GM21786 (cell line): ENCODE data around the gene PSMD11.
"Not testable (repeated sequence)": the region's sequence is repeated elsewhere in the genome, so short reads cannot be mapped to it uniquely, and the experiment has no call there.

Experiments used
- ATAC-seq: cut with Tn5 transposase; IDR thresholded peaks from one replicate; pipeline ENCODE4 v1.9.1; 2021; ENCODE audit not compliant: unreplicated experiment

The PSMD11 gene

DNA sequence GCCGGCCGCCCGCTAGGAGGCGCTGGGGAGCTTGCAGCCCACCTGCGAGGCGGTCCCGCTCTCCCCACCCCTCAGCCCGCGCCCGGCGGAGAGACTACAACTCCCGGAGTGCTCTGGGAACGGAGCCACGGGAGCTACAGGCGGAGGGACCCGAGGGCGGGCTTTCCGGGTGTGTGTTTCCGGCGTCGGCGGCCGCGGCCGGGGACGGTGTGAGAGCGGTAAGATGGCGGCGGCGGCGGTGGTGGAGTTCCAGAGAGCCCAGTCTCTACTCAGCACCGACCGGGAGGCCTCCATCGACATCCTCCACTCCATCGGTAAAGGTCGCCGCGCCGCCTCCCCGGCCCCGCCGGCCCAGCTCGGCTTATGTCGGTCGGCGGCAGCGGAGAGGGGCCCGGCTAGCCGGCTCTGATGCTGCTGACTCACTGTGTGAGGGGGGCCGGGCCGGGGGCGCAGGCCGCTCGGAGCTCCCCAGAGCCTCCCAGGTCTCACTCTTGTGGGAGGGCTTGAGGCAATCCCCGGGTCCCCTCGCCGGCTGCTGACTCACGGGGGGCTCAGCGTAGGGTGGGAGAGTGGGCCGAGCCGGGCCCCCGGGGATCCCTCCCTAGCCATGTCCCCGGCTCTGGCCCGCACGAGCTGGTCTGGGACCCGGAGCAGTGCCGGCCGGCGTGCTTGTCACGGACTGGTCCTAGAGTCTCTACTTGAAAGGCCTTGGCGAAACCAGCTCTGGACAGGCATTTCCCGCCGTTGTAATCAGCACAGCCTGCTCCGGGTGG, at the start of gene PSMD11:
Gene PSMD11 (plus strand): TSS at position 210 of the 773 bp plus-strand sequence. CDS start 14 bp downstream, at position 224.
- ATAC-seq, result peak; percentile 93

DNA sequence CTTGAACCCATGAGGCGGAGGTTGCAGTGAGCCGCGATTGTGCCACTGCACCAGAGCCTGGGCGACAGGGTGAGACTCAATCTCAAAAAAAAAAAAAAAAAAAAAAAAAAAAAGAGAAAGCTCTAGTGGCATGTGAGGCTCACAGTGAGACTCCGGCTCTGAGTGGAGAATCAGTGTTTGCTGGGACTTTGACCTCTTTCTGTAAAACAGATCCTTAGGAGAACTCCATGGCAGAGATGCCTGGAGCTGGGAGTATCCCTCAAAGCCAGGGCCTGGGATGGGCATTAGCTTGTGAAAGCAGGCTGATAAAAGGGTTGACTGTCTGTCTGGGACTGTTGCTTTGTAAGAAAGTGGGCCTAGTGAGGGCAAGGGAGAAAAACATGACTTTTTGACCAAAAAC, 48.0 kb upstream of the PSMD11 start:
- no peak for ATAC-seq

DNA sequence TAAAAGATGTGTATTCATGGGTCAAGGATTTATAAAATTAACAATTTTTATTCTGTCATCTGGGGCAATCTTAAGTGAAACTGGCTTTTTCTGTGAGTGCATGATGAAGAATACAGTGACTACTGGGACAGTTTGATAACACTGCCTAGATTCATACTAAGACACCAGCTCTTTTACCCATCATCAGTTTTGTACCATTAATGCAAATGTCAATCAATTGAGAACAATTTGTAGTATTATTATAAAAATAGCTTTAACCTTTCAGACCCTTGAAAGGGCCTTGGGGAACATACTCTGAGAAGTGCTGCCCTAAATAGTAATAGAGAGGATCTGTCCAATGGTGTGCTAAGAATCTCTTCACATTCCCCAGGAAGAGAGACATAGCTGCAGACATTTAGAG, 45.4 kb upstream of the PSMD11 start:
- ATAC-seq, result no peak

DNA sequence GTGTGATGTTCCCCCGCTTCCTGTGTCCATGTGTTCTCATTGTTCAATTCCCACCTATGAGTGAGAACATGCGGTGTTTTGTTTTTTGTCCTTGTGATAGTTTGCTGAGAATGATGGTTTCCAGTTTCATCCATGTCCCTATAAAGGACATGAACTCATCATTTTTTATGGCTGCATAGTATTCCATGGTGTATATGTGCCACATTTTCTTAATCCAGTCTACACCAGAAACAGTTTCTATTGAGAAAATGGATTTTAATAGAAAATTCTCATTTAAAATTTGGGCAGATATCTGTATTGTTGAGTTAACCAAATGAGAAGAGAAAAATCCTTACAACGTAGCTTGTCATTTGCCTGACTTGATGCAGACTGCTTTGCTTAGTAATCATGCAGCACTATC, 34.2 kb upstream of the PSMD11 start:
- ATAC-seq, result not testable (repeated sequence)

DNA sequence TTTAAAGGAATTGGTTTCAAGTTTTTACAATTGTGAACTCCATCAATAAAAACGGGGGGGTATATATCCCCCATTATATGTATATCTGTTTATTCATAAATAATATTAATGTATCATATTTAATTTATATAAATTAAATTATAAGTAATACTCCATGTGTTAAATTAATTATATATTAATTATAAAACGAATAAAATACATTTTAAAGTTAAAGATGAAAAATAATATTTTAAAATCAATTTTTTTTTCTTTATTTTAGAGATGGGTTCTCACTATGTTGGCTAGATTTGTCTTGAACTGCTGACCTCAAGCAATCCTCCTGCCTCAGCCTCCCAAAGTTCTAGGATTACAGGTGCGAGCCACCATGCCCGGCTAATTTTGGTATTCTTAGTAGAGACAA, 17.4 kb upstream of the PSMD11 start:
- ATAC-seq, result no peak

DNA sequence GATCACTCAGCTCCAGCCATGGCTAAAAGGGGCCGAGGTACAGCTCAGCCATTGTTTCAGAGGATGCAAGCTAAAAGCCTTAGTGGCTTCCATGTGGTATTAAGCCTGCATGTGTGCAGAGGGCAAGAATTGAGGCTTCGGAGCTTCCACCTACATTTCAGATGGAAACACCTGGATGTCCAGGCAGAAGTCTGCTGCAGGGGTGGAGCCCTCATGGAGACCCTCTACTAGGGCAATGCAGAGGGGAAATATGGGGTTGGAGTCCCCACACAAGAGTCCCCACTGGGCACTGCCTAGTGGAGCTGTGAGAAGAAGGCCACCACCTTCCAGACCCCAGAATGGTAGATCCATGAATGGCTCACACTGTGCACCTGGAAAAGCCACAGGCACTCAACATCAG, 14.7 kb upstream of the PSMD11 start:
- ATAC-seq, result no peak

DNA sequence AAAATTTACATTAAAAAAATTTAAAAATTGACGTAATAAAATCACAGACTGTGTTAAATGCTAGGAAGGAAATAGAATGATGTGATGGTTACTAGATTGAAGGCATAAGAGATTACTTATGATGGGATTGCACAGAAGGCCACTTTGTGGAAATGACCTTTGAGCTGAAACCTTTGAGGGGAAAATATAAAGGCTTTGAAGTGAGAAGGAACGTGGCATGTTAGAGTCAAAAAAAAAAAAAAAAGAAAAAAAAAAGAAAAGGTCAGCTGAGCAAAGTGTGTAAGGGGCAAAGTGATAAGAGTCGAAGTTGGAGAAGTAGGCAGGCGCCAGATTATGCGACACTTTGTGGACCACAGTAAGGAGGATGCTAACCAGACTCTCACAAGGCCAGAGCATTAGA, 3.6 kb upstream of the PSMD11 start:
- no peak for ATAC-seq

DNA sequence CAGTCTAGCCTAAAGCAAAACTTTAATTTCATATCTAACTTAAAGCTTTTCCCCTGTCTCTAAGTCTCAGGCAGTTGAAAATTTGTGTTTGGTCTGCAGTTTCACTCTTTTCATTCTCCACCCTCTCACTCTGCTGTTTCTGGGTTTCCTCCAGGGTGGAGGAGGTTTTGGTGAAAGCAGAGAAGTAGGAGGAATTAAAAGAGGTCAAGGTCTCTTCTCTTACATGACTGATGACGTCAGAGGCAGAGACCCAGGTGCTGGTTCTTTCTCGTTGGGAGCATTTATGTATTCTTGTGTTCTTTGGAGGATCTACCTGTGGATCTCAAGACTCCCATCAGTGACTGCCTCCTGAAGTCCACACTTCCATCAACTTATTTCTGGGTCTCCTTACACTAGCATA, 2.4 kb upstream of the PSMD11 start:
- no peak for ATAC-seq

DNA sequence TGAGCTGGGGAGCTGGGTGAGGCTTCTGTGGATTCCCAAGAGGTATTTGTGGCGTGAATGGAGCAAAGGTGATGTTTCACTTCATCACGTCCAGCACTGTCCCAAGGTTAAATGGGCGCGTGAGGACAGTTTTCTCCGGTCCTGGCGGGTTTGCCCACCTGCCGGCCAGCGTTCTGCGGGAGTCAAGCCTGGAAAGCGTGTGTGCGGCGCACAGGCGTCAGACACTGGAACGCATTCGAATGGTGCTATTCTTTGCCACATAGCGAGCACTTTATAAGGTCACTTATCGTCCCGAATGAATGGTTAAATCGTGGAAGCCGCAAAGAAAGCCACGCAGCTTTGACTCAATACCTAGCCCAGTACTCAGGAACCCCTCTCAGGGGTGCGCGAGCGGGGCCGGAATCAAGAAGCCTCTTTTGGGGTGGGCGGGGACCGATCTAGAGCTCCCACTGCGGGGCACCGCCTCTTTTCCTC, 446 bp upstream of the PSMD11 start:
- no peak for ATAC-seq

DNA sequence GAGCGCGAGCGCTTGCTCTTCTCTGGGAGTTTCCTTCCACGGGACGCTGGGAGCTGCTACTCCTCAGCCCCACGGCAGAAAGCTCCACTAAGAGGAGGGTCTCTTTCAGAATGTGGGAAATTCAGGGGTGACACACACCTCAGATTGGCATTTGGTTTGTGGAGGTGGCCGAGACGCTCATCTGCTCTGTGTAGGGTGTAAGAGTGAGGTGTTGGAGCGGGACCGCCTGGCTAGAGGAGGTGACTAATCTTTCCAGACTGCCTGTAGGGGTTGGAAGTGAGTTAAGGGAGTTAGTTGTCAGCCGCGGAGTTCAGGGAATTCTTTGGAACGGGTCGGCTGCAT, 735 bp downstream of the PSMD11 start:
- peak; percentile 15 for ATAC-seq

DNA sequence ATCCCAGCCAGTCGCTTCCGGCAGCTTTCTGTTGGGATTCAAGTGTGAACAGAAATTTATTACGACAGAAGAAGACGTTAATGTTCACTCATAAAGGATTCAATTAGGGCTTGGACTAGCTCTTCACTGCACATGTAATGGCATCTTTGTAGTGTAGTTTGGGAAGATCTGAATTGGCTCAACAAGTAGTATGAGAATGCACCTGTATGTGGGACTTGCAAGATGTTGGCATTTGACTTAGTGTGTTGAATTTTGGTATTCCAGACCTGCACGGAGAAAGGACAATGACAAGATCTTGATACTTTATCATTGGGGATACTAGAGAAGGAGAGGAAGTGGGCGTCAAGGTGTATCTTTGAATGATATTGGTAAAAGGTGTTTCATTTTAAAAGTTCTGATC, 1.2 kb downstream of the PSMD11 start:
- no peak for ATAC-seq

DNA sequence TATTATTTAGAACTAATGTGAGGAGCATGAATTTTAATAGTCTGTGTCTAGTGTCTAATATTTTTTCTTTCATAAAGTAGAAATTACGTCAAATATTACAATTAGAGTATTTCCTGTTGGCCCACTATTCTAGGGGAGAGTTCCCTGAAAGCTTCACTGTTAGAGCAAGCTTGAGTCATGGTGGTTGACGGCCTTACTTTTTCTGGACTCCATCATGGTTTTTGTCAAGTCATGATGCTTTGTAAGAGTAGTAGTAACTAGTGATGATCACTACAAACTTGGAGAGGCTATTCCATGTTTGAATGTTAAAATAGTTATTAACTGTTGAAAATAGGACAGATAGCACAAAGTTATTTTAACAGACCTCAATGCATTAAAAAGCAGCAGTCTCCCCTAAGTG, 1.7 kb downstream of the PSMD11 start:
- no peak for ATAC-seq

DNA sequence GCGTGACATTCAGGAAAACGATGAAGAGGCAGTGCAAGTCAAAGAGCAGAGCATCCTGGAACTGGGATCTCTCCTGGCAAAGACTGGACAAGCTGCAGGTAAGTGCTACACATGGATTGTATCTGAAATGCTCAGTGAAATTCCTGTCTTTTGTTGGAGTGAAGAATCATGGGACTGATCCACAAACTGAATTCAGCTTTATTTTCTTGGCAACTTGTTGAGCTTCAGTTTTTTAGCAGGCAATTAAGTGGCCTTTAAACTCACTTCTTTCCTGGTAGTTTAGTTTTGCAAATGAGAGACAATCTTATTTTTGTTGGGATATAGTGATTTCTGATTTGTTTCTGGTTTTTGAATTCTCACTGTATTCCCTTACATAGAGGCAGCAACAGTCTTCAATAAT, 2.6 kb downstream of the PSMD11 start:
- no peak for ATAC-seq

DNA sequence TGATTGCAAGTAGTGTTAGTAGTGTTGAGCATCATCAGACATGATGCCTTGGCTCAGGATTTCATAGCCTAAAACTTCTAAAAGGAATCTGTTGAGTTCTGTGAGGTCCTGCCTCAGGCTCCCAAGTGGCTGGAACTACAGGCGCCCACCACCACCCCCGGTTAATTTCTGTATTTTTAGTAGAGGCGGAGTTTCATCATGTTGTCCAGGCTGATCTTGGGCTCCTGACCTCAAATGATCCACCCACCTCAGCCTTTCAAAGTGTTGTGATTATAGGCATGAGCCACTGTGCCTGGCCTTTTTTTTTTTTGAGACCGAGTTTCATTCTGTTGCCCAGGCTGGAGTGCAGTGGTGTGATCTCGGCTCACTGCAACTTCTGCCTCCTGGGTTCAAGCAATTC, 5.7 kb downstream of the PSMD11 start:
- ATAC-seq, result no peak

DNA sequence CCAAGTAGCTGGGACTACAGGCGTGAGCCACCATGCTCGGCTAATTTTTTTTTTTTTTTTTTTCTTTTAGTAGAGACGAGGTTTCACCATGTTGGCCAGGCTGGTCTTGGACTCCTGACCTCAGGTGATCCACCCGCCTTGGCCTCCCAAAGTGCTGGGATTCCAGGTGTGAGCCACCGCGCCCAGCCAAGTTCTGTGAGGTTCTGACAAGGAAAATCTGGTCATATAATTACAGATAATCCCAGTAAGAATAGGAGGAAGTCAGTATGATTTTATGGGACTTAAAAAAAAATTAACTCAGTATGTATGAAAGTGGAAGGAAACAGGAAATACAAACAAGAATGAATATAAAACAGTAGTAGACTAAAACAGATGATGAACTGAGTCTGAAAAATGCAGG, 6.1 kb downstream of the PSMD11 start:
- not testable (repeated sequence) for ATAC-seq

DNA sequence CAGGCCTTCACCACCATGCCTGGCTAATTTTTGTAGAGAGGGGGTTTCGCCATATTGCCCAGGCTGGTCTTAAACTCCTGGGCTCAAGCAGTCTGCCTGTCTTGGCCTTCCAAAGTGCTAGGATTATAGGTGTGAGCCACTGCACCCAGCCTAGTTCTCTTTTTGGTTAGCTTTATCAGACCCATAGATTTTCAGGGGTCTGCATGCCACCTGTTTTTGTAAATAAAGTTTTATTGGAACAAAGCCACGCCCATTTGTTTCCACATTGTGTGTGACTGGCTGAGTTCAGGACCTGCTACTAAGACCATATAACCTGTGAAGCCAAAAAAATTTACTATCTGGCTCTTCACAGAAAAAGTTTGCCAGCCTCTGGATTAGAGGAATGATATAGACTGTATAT, 7.6 kb downstream of the PSMD11 start:
- no peak for ATAC-seq

DNA sequence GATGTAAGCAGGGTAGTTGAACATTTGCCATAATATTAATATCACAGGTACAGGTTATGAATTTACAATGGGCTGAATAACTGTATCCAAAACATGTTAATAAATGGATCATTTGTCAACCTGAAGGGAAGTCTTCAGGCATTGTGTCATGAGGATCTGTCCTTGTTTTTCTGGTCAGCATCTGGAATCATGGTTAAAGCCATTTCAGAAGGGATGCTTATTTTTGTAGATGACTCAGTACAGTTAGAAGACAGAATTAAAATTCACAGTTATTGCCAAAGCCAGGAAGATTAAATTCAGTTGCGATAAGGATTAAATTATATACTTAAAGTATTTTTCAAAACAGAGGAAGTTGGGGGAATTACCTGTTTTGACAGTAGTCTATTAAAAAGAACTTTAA, 8.0 kb downstream of the PSMD11 start:
- no peak for ATAC-seq

DNA sequence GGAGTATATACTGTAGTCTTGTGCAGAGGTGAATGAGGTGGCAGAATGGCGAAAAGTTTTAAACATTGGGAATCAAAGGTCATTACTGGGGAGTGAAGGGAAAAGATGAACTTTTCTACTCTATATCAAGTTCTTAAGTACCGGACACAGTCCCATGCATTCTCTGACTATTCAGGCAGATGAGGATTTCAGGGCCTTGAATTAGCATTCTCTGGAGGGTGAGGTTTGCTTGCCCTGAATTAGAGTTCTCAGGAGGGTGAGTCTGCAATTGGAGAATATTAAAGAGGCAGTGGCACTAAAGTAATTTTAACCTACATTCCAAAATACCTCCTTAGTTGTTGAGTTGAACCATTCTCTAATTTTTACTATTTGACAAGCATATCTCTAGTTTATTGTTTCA, 9.1 kb downstream of the PSMD11 start:
- no peak for ATAC-seq

DNA sequence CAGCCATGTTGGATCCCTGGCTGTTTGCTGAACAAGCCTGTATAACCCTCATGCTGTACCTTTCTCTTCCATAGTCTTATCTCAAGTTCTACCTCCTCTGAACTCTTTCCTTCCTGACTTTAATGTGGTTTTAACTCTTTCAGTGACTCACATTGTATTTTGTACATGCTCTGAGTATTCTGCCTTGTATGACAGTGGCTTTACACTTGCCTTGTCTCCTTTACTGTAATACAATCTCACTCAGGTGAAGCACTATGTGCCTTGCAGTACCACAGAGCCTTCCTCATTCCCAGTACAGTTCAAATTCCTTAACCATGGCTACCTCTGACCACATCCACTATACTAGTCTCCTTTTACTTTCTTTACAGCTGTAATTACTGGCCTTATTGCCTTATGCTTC, 14.1 kb downstream of the PSMD11 start:
- no peak for ATAC-seq

DNA sequence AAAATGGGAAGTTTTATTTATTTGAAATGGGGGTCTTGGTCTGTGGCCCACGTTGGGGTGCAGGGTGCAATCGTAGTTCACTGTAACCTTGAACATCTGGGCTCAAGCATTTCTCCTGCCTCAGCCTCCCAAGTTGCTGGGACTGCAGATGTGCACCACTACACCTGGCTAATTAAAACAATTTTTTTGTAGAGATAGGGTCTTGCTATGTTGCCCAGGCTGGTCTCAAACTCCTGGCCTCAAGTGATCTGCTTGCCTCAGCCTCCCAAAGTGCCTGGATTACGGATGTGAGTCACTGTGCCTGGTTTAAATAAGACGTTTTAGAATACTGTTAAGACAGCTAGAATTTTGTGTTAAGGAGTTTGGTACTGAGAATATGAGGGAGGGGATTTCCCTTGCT, 15.7 kb downstream of the PSMD11 start:
- ATAC-seq, result no peak

DNA sequence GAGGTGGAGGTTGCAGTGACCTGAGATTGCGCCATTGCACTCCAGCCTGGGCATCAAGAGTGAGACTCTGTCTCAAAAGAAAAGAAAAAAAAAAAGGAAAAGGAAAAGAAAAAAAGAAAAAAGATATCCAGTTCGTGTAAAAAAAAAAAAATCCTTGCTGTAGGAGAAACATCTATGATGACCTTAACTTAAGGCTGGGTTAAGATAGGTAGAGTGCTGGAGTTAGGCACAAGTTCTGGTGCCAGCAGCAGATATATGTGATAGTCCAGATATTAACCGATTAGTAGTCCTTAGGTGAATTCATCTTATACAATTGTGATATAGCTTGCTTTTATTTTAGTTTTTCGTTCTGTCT, 17.2 kb downstream of the PSMD11 start:
- no peak for ATAC-seq

DNA sequence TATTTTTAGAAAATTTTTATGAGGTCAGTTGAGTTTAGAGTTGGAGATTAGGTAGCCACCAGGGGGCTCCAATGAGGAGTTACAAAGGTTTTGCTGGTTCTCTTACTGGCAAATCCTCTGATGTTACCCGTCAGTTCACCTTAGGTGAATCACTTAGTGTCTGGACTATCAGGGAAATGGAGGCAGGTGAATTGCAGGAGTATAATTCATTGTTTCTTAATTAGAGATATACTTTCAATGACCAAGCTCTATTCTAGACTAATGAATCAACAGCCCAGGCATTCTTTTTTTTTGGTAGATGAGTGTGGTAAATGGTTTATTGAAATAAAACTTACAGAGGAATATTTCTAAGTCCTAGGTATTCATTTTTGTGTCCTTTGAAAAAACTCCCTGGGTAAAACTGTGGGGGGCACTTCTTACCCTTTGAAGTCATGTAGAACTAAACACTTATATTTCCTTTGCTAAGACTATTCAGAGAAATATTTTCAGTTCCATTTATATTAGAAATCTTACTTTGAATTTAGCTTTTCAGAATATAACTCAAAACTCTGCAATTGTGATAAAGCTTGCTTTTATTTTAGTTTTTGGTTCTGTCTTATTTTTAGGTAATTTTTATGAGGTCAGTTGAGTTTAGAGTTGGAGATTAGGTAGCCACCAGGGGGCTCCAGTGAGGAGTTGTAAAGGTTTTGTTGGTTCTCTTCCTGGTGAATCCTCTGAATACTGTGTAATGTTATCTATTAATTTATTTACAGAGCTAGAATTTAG, 17.7 kb downstream of the PSMD11 start:
- ATAC-seq, result no peak

DNA sequence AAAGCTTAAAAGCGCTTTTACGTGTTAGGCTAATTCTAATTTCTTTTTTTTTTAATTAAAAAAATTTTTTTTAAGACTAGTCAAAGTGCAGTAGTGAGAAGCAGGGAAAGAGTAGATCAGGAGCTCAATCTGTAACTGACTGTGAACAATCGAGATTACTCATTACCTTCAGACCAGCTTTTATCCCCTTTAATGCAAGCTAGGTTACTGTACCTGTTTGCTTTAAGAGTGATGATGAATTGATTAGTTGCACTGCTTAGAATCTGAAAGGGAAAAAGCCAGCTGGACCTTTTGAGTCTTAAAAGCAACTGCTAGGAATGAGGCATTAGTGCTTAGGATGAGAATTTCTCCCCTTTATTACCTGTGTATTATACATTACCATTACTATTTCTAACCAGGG, 19.0 kb downstream of the PSMD11 start:
- no peak for ATAC-seq
